Sciatic nerve (tissue), 2 donors: ENCODE measurements around the gene TEX35. TPM values are rescaled to one million over a fixed set of nuclear protein-coding genes. Genes with fewer than 3 reads are reported as not detected.
"Not testable (repeated sequence)": the region's sequence is repeated elsewhere in the genome, so short reads cannot be mapped to it uniquely, and the experiment has no call there.

Experiments used
- ATAC-seq: fragments of 200-7000 bp; cut with Tn5 transposase; one replicate; pipeline ENCODE4 v1.9.1; 2020; ENCODE audit warnings: mild to moderate bottlenecking, moderate library complexity
- DNase-seq: peaks from one replicate; pipeline ENCODE4 v3.0.0-alpha.2; 2020; ENCODE audit warnings: low spot score
- intact Hi-C: fragments of 100-400 bp; cut with DNase I; formaldehyde crosslinking; loops from one replicate; pipeline ENCODE4 v1.14.2; 2022
- total RNA-seq: library from RNA; stranded (reverse); fragmentation: NEBNext Ultra II Directional; extraction: Animal tissue kit (Norgen Biotek cat#: 25700); gene quantifications from one replicate; pipeline ENCODE4 v1.2.1, GENCODE V29; 2021
- donor health status: DM: no; HTN: no; CAD: no.
- donor health status: DM: no; HTN: no; CAD: no.

The TEX35 gene
- total RNA-seq, 1 donor from 2014 or later, result not detected

DNA sequence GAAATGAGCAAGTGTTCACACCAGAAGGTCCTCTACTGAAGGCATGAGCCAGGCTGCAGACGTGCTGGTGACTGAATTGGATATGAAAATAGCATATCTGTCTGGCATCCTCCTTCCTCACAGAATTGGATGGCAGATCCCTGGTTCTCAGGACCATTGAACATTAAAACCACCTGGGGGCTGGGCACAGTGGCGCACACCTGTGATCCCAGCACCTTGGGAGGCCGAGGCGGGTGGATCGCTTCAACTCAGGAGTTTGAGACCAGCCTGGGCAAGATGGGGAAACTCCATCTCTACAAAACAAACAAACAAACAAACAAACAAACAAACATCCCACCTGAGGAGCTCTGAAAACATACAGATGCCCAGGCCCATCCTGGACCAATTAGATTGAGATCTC, 23.4 kb downstream of the TEX35 start:
- ATAC-seq, result no peak
- intact Hi-C loops, result loop anchor here (10.0 kb wide), 1 partner anchor 468 kb away; no protein-coding TSS in a partner anchor

DNA sequence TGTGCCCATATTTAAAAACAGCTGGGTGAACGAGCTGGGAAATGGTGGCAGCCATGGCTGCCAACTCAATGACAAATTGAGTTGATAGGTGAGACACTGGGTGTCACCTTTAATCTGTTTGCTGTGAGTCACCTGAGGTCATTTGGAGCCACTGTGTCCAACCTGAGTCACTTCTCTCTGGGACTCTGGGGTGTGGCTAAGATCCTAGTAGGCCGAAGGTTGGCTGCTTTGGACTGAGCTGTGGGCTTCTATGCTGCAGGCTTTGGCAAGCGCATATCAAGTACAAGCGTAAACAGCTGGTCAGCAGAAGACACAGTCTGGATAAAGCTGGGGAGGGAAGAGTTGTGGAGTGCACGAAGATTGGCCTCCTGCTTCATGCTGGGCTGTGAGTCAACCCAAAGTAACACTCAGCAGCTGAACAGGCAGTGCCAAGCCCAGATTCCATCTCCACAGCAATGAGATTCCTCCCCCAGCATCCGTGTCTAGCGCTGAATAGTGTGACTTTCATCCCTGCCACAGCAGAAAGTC, 24.0 kb downstream of the TEX35 start:
- DNase-seq, result no peak
- peak; percentile 35 for ATAC-seq
- intact Hi-C loops, result loop anchor here (10.0 kb wide), 1 partner anchor 468 kb away; no protein-coding TSS in a partner anchor

More for the DNA sequence above, 23.4 kb downstream of the TEX35 start:
- no peak for DNase-seq

DNA sequence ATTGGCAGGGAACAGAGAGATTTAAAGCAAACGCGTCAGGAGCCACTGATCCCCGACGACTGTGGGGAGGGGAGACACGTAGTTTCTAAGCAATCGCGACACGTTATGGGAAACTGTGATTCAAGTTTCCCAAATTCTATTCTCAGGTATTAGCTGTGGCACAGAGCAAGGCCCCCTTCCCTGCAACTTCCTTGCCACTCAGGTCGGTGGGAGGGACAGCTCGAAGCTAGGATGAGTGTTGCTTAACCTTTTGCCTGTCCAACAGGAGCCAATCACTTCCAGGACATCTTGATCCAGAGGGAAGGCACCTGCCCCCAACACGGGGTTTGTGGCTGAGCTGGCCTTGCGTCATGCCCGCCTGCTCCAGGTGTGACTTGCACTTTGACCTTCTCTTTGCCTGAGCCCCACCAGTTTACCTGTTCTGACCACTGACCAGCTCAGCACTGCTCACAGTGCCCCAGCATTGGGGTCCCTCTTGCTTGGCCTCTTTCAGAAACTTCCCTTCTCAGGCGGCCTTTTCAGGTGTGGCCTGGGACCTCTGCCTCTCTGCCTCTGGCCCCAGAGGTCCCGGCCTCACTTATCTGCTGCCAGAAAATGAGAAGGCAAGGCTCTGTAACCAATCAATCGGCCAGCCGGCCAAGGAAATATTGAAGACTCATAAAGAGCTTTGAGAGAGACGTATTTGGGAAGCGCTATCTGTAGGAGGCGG, 24.6 kb downstream of the TEX35 start:
- intact Hi-C loops, result loop anchor here (10.0 kb wide), 1 partner anchor 467 kb away; no protein-coding TSS in a partner anchor
- DNase-seq (no peak), ATAC-seq (no peak)

DNA sequence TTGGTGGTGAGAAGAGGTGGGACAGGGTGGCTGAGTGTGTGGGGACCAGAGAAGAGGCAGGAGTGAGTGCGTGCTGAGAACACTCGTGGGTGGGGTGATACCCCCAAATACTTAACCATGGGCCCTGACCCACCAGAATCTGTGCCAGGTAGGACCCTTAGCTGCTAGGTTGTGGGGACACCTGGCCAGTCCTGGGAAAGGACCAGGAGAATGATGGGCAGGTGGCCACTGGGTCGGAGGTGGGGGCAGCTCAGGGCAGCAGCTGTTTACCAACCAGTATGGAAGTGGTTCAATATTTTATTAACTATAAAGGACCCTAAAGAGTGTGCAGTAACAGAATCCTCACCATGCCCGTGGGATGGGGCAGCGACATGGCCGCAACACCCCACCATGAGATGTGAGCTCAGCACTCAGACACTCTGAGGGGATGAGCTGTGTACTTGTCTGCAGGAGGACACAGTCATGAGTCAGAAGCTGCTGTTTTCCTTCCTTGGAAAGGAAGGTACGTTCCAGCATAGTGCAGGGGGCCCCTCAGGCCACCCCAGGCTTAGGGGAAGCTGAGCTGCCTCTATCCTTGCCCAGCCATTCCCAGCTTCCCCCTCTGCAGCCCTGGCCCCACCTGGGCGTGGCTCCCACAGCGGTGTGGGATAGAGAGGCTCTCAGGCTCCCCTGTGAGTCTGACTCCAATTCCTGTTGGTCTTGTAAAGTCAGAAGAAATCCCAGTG, 25.4 kb downstream of the TEX35 start:
- no peak for DNase-seq
- intact Hi-C loops, result loop anchor here (10.0 kb wide), 1 partner anchor 466 kb away; no protein-coding TSS in a partner anchor
- ATAC-seq, result no peak

DNA sequence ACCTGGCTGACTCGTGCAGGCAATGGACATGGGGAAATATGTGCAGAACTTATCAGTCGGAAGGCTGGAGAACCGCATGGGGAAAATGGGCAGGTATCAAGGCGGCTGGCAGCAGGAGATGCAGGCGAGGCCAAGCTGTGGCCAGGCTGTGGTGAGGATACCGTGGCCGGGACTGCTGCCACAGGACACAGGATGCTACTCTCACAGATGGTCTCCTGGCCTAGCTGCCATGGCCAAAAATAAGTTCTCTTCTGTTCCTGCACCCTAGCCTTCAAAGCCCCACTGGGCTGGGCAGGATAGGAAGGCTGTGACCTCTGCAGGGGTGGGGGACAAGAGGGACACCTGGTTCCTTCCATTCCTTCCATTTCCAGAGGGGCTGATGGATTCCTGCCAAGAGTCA, 26.4 kb downstream of the TEX35 start:
- intact Hi-C loops, result loop anchor here (10.0 kb wide), 1 partner anchor 466 kb away; no protein-coding TSS in a partner anchor
- DNase-seq, result no peak
- no peak for ATAC-seq

DNA sequence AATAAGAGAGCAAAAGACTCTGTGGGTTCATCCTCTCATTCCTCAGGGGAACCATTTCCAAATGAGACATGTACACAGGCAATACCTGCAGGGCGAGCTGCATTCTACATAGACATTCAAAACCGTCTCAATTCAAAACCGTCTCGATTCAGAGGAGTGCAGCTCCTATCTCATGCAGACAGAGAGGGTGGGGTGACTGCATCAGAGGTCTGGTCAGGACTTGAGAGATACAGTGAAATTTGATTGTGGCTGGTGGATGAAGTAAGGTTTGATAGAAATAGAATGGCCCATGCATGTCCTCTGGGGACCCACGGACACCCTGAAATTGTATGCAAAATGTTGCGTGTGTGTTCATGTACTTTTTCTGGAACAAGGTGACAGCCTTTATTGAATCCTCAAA, 27.3 kb downstream of the TEX35 start:
- intact Hi-C loops, result loop anchor here (2.0 kb wide), 1 partner anchor 215 kb away; no protein-coding TSS in a partner anchor
- ATAC-seq, result no peak

DNA sequence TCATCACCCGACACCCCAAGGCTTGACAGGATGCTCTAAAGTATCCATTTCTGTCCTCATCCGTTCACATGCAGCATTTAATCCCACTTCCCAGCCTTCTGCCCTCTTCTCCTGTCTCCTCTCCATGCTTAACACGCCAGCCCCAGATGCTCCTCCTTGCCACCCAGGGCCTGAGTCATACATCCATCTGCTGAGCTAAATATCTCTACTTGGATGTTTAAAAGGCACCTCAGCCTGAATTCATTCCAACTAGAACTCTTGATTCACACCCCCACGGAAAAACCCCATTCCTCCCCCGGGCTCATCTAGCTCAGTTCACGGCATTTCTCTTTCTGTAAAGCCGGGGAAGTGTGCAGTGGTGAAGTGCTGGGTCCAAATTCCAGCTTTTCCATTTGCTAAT, 27.7 kb downstream of the TEX35 start:
- ATAC-seq (no peak), DNase-seq (no peak)
- intact Hi-C loops, result loop anchor here (2.0 kb wide), 1 partner anchor 214 kb away; no protein-coding TSS in a partner anchor

More for the DNA sequence above, 27.3 kb downstream of the TEX35 start:
- DNase-seq, result no peak

DNA sequence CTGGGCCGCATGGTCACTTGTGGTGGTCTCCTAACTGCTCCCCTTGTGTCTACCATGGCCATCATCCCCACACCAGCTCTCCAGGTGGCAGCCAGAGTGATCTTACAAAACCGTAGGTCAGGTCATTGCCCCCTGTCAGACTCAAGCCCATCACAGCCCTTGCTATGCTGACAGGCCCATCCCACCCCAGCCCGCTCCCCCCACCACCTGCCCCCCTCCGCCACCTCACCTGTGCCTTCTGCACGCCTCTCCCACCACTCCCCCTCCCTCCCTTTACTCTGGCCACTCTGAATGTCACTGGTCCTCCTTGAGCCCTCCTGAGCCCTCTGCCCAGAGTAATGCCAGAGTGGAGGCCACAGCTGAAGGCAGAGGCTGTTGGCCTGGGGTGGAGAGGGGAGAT, 28.5 kb downstream of the TEX35 start:
- ATAC-seq (no peak), DNase-seq (no peak)
- intact Hi-C loops, result loop anchor here (2.0 kb wide), 1 partner anchor 213 kb away; no protein-coding TSS in a partner anchor

DNA sequence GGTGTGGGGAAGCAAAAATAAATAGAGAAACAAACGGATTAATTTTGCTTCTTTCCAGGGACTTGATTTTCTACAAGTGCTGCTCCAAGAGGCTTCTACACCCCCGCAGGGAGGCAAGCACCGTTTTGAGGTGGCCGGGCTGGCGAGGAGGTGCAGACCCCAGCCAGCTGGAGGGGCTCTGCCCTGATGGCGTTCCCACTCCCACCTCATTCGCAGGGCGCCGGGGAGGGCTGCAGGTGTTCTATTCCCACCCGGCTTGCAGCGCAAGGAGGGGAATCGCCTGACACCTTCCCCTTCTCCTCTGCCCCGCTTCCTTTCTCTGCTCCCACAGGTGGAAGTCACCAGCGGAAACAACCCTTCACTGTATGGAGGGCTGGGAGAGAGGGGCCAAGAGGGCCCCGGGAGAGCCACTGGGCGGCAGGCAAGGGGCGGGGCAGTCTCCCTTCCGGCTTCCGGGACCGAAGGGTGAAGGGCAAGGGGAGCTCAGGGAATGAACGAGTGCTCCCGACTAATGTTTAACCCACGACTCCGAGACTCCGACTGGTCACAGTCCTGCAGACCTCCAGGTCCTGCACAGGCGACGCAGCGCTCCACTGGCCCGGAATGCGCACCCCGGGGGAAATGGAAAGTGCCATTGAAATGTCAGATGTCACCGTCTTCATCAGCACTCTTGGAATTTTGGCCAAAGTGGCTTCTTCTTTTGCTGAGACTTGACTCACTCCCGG, 29.1 kb downstream of the TEX35 start:
- intact Hi-C loops, result loop anchor here (2.0 kb wide), 1 partner anchor 213 kb away; no protein-coding TSS in a partner anchor
- peak; percentile 69 for DNase-seq

DNA sequence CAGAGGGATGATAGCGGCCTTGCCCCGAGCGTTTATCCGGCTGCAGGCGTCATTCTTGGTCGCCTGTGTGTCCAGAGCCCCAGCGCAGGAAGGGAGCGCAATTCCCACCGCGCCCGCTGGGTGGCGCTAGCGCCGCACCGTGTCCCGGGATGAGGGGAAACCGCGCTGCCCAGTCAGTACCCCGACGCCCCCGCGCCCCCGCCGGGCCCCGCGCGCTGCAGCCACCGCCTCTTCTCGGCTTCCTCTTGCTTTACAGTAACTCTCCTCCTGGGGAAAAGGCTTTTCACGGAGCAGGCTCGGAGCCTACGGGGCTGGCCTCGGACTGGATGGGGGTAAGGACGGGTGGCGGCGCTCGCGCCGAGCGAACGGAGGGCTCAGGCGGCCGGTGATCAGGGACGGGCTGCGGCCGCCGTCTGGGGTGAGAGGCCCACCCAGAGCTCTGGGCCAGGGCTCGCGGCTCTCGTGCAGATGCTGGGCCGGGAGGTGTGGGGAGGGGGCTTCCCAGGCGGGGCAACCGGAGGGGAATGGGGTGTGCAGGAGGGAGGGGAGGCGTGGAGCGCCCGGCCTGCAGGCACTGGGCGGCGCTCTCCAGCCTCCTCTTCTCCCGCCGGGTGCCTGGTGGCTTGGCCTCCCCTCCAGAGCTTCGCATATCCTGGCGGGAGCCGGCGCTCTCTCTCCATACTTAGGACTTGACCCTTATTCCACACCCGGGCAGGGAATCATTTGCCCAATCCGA, 29.8 kb downstream of the TEX35 start:
- peak; percentile 92 for ATAC-seq
- intact Hi-C loops, result no loop called here
- DNase-seq, result peak; percentile 96

More for the DNA sequence above, 29.1 kb downstream of the TEX35 start:
- ATAC-seq, result peak; percentile 70

DNA sequence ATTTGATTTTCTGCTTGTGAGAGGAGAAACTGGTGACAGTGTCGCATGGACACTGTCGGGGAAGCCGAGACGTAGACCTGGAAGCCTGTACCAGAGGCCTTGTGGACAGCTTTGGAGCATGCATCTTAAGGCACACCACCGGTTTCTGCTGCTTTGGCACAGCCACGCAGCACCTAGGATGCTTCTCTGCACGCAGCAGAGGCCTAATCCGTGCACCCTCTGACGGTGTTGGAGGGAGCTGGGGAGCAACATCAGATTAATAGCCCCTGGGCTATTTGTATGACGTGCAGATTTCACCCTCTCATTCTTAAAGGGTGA, 30.3 kb downstream of the TEX35 start:
- ATAC-seq (peak; percentile 50), DNase-seq (no peak)
- intact Hi-C loops, result no loop called here

DNA sequence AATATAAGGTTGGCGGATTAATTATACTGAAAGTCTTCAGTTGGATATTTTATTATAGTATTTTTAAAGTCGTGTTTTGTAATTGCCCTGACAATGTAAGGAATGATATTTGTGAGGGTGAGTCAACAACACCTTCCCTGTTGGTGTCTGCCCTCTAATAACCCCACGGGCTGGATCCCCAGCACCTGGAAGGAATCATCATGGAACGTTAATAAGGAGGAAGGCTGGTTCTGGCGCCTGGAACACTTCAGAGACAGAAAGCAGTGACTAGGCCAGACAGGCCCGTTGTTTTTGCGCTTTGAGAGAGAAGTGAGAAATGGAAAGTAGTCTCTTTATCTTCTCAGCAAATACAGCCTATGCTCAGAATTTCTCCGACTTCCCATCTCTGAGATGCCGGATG, 31.6 kb downstream of the TEX35 start:
- DNase-seq (no peak), ATAC-seq (no peak)
- intact Hi-C loops, result no loop called here

DNA sequence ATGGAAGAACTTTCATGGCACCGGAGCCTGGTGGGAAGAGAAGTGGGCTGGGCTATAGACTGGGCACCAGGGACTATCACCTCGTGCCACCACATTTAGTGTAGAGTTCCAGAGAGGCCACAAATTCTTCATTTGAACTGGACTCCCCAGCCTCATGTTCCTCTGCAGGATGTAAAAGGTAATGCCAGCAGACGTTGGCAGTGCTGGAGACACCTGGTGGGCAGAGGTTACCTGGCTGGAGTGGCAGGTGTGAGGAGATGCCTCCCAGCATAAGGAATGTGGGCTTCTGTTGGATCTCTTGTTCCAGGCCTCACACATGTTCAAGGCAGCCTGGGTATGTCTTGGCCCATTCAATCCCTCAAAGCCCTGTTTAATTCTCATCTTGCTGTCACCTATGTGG, 35.2 kb downstream of the TEX35 start:
- intact Hi-C loops, result no loop called here
- ATAC-seq (no peak), DNase-seq (no peak)

DNA sequence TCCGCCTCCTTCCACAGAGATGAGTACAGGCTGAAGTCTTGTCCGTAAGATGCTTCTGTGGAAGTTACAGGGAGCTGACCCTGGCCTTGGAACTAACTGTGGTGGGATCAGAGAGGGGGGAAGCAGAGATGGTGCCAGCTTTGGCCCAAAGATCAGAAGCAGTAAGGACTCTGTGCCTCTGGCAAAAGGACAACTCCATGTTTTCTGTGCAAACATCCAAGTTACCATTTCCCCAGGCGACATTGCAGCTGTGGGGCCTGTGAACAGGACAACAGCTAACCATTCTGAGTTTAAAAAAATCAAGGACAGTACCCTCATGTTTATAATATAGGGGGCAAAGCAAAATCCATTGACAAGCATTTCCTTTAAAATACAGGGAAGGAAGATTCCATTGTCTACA, 38.4 kb downstream of the TEX35 start:
- ATAC-seq (no peak), DNase-seq (no peak)
- intact Hi-C loops, result no loop called here

DNA sequence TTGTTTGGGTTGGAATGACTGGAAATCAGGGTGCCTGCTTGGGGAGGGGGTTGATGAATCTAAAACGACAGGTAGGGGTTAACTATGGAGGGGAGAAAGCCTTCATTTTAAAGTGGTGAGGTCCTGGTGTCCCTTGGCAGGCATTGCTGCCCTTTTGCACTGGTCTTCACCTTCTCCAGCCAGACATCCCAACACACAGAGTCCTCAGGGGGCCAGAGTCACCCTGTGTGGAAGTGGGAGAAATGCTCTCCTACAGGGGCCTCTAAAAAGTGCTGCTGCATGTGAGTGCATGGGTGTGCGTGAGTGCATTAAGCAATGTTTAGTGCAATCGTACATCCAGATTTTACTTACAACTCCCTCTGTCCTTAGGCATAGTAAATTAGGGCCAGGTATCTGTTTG, 39.0 kb downstream of the TEX35 start:
- intact Hi-C loops, result no loop called here
- ATAC-seq, result no peak
- DNase-seq, result no peak

DNA sequence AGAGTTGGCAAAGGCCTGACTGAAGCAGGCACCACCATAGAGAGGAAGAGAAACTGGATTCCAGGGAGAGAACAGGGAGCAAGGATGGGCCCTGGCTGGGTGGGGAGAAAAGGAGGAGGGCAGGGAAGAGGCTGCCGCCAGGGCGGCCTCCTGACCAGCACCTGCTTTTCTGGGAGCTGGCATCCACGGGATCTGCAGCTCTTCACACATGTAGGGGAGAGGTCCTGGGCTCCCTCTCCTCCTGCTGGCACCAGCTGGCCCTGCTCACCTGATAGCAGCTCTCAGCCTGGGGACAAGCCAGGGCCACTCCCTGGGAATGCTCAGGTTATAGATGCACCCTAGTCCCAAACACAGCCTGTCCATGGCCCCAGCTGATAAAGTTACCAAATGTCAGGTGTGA, 39.9 kb downstream of the TEX35 start:
- intact Hi-C loops, result no loop called here
- ATAC-seq, result no peak
- no peak for DNase-seq

DNA sequence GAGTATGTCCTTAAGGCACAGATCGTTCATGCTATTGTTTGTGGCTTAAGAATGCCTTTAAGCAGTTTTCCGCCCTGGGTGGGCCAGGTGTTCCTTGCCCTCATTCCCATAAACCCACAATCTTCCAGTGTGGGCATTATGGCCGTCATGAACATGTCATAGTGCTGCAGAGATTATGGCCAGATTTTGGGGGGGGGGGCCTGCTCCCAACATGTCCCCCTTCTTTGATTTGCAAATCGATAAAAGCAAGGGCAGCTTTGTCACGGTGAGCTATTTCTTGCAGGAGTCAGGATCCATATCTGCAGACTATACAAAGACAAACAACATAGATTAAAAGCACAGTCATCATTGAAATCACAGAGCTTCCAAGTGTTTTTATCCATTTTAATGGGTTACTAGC, 41.4 kb downstream of the TEX35 start:
- intact Hi-C loops, ATAC-seq, DNase-seq: not testable (repeated sequence)

DNA sequence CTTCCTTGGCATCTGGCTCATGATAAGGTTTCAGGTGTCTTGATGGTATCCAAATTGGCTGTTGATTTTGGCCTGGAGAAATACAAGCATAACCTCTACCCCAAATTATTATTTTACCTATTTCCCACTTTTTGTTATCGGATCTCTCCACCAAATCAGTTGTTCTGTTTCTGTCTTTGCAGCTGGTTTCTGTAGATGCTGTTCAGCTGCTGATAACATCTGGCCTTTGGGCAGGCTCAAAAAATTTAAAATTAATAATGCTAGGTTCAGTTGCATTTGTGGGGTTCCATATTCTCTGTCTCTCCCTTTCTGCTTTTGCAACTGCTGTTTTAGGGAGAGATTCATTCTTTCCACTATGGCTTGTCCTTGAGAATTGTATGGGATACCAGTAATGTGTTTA, 42.7 kb downstream of the TEX35 start:
- intact Hi-C loops, DNase-seq: not testable (repeated sequence)

More for the DNA sequence above, 42.7 kb downstream of the TEX35 start:
- not testable (repeated sequence) for ATAC-seq
